PC-3 (cell line): ENCODE measurements around the gene GHRHR. TPM values are rescaled to one million over a fixed set of nuclear protein-coding genes. Genes with fewer than 3 reads are reported as not detected.

Experiments used
- ATAC-seq: fragments of 200-7000 bp; cut with Tn5 transposase; 2 replicates; pipeline ENCODE4 v1.9.1; 2020; ENCODE audit warnings: mild to moderate bottlenecking, moderate library complexity
- BruUV-seq: library from RNA; stranded (reverse); fragments of 400-500 nt; replicated peaks from 2 replicates; lab custom pipeline; 2021; lab: Mats Ljungman, UMichigan
- CTCF ChIA-PET: fragments of 300-600 bp; sonication (Branson Sonifier 250); formaldehyde crosslinking; loops from one replicate; lab custom pipeline; 2022; ENCODE audit warnings: antibody characterized with exemption; lab: Charles Lee
- POLR2A ChIA-PET: fragments of 300-600 bp; sonication (Branson Sonifier 250); formaldehyde crosslinking; loops from one replicate; lab custom pipeline; 2022; ENCODE audit warnings: antibody characterized with exemption; ENCODE audit not compliant: unreplicated experiment; lab: Charles Lee
- DNase-seq: peaks from one replicate; pipeline ENCODE4 v3.0.0-alpha.2; 2015
- H2AFZ ChIP-seq: fragments of 300-600 bp; sonication (generic); 2 replicates; pipeline ENCODE4 v1.6.0; 2016; ENCODE audit warnings: antibody characterized with exemption, low read length
- H3F3A ChIP-seq: fragments of 300-600 bp; sonication (generic); one replicate; pipeline ENCODE4 v1.6.0; 2017; ENCODE audit warnings: antibody characterized with exemption, low read length, control low read depth, mild to moderate bottlenecking; ENCODE audit not compliant: unreplicated experiment
- H3K27ac ChIP-seq: fragments of 300-600 bp; sonication (generic); 2 replicates; pipeline ENCODE4 v1.5.1; 2016; ENCODE audit warnings: mild to moderate bottlenecking, low read length
- H3K27me3 ChIP-seq: fragments of 300-600 bp; sonication (generic); 2 replicates; pipeline ENCODE4 v1.6.1; 2016; ENCODE audit warnings: low read length, mixed read lengths
- H3K36me3 ChIP-seq: fragments of 300-600 bp; sonication (generic); 2 replicates; pipeline ENCODE4 v1.6.1; 2016; ENCODE audit warnings: low read depth, mixed run types, low read length, mixed read lengths
- H3K4me1 ChIP-seq: fragments of 300-600 bp; sonication (generic); 2 replicates; pipeline ENCODE4 v1.5.1; 2016; ENCODE audit warnings: low read length; ENCODE audit not compliant: insufficient read depth
- H3K4me2 ChIP-seq: fragments of 300-600 bp; sonication (generic); 2 replicates; pipeline ENCODE4 v1.6.0; 2016; ENCODE audit warnings: low read length
- H3K4me3 ChIP-seq: fragments of 300-600 bp; sonication (generic); 2 replicates; pipeline ENCODE4 v1.5.1; 2016; ENCODE audit warnings: mild to moderate bottlenecking, low read length, mixed read lengths
- H3K79me2 ChIP-seq: fragments of 300-600 bp; sonication (generic); 2 replicates; pipeline ENCODE4 v1.6.1; 2017; ENCODE audit warnings: low read length, mixed read lengths
- H3K9ac ChIP-seq: fragments of 300-600 bp; sonication (generic); 2 replicates; pipeline ENCODE4 v1.6.0; 2016; ENCODE audit warnings: mild to moderate bottlenecking, low read length
- H3K9me2 ChIP-seq: fragments of 300-600 bp; sonication (generic); replicated peaks from 2 replicates; pipeline ENCODE4 v1.6.1; 2016; ENCODE audit warnings: mixed run types, low read length, mixed read lengths
- H3K9me3 ChIP-seq: fragments of 300-600 bp; sonication (generic); 2 replicates; pipeline ENCODE4 v1.6.1; 2016; ENCODE audit warnings: low read length, mixed read lengths
- H4K20me1 ChIP-seq: fragments of 300-600 bp; sonication (generic); 2 replicates; pipeline ENCODE4 v1.6.1; 2016; ENCODE audit warnings: low read length, mixed read lengths
- CTCF ChIP-seq: fragments of 300-600 bp; sonication (generic); conservative IDR thresholded peaks from 2 replicates; pipeline ENCODE4 v1.5.1; 2017; ENCODE audit warnings: antibody characterized with exemption, low read depth, mild to moderate bottlenecking, low read length
- EZH2 ChIP-seq: fragments of 300-600 bp; sonication (generic); IDR thresholded peaks from one replicate; pipeline ENCODE4 v1.6.1; 2017; ENCODE audit warnings: antibody characterized with exemption, mild to moderate bottlenecking, low read length; ENCODE audit not compliant: unreplicated experiment
- EZH2phosphoT487 ChIP-seq: fragments of 300-600 bp; sonication (generic); IDR thresholded peaks from 2 replicates; pipeline ENCODE4 v1.6.1; 2018; ENCODE audit warnings: mild to moderate bottlenecking, antibody characterized with exemption, low read length, borderline replicate concordance
- intact Hi-C: fragments of 100-400 bp; cut with micrococcal nuclease; formaldehyde crosslinking; loops from 2 replicates; pipeline ENCODE4 v1.9.0; 2023
- total RNA-seq: library from RNA; depleted of rRNA; stranded (reverse); fragments of >200 nt; gene quantifications from 2 replicates; pipeline ENCODE4 v1.2.3, GENCODE V29; 2014

Gene GHRHR
- total RNA-seq, 1 experiment from 2014 or later = not detected

- Histone ChIP-seq H3F3A (no peaks in the 10 kb centered on the region), H3K9me2 (no peaks in the 10 kb centered on the region), H3K4me1 (no peaks in the 10 kb centered on the region), H3K4me3 (no peak overlapping the region), H3K36me3 (no peaks in the 10 kb centered on the region), H3K79me2 (no peaks in the 10 kb centered on the region), H3K27ac (no peak overlapping the region), H3K4me2 (no peak overlapping the region), H3K9ac (no peak overlapping the region), H2AFZ (no peak overlapping the region), H4K20me1 (no peaks in the 10 kb centered on the region), H3K27me3 (no peaks in the 10 kb centered on the region), H3K9me3 (no peaks in the 10 kb centered on the region)
- DNase-seq (no peak), ATAC-seq (no peak)
- TF ChIP-seq CTCF = no peak
- no peak for TF ChIP-seq EZH2phosphoT487
- intact Hi-C loops = no loop called here
- ChIA-PET CTCF (no interaction called here), POLR2A (no interaction called here)
- no TSS peak for BruUV-seq
Observed at GRCh38 chr7:30927040-30927439, 36.7 kb upstream of the GHRHR start.

- Histone ChIP-seq H3K27me3 (no peaks in the 10 kb centered on the region), H3K9me3 (no peaks in the 10 kb centered on the region), H4K20me1 (no peaks in the 10 kb centered on the region), H3K27ac (no peak overlapping the region), H3F3A (no peaks in the 10 kb centered on the region), H2AFZ (no peak overlapping the region), H3K9me2 (no peaks in the 10 kb centered on the region), H3K9ac (no peak overlapping the region), H3K4me2 (no peak overlapping the region), H3K4me3 (no peak overlapping the region), H3K36me3 (no peaks in the 10 kb centered on the region), H3K4me1 (no peaks in the 10 kb centered on the region), H3K79me2 (no peaks in the 10 kb centered on the region)
- no peak for ATAC-seq
- intact Hi-C loops = no loop called here
- POLR2A ChIA-PET = no interaction called here
- CTCF ChIA-PET = no interaction called here
- BruUV-seq = no TSS peak
- TF ChIP-seq EZH2phosphoT487 (no peak), CTCF (no peak), EZH2 (no peak)
- DNase-seq = no peak
Observed at GRCh38 chr7:30927559-30927958, 36.2 kb upstream of the GHRHR start.

DNA sequence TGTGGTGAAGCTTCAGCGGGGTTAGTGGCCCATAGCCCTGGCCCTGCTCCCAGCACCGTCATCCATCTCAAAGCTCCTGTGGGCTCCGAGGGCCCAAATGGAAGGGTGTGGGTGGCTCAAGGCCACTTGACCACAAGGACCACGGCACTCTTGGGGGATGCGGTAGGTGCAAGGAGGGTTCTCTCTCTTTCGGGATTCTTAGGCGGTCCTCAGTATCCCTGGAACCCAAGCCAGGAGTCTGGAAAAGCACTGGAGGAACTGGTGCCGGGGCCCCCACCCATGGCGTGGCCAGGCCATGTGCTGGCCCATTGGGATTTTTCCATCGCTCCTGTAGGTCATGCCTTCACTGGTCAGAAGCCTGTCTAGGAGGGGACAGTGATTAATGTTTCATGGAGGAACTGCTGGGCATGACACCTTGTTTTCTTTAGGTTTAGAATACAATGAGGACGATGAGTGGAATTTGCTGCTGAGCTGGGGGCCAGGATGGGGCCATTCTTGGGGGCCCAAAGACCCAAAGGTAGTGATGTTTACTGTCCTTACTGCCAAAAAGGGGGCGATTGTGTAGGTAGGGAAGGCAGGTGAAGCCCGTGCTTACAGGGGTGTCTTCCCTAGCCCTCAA, 35.4 kb upstream of the GHRHR start:
- H3K9me3 ChIP-seq = no peaks in the 10 kb centered on the region
- DNase-seq (no peak), ATAC-seq (no peak)
- H3K36me3 ChIP-seq = no peaks in the 10 kb centered on the region
- H3K27me3 ChIP-seq = no peaks in the 10 kb centered on the region
- CTCF ChIA-PET = no interaction called here
- intact Hi-C loops = no loop called here
- no peak overlapping the region for H2AFZ ChIP-seq
- H3K4me2 ChIP-seq = no peak overlapping the region
- no peak overlapping the region for H3K9ac ChIP-seq
- BruUV-seq = no TSS peak
- POLR2A ChIA-PET = no interaction called here
- TF ChIP-seq EZH2phosphoT487 (no peak), CTCF (no peak), EZH2 (no peak)
- no peak overlapping the region for H3K27ac ChIP-seq
- H3K79me2 ChIP-seq = no peaks in the 10 kb centered on the region
- no peaks in the 10 kb centered on the region for H4K20me1 ChIP-seq
- no peak overlapping the region for H3K4me3 ChIP-seq
- H3K9me2 ChIP-seq = no peaks in the 10 kb centered on the region
- H3F3A ChIP-seq = no peaks in the 10 kb centered on the region
- H3K4me1 ChIP-seq = no peaks in the 10 kb centered on the region
